HG03196 (cell line): Measurements from ENCODE around the gene FOXP2.

ENCODE experiments used
- ATAC-seq: cut with Tn5 transposase; IDR thresholded peaks from one replicate; pipeline ENCODE4 v1.9.1; 2021; ENCODE audit not compliant: unreplicated experiment

FOXP2 gene

DNA sequence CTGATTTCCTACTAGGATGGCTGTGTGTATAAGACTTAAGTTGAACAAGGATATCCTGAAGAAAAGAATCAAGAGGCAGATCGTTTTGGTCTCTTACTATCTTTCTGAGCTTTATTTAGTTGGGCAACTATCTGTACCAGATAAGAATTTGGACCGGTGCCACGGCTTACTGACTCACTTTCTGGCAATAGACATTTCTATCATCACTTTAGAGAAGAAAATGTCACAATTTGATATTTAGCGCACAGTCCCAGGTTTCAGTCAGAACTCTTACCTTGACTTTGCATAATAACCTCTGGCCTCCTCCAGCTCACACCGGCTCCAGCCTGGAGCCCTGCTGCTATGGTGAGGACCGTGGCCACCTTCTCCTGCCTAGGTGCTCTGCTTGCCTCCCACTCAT is 289.1 kb downstream of the FOXP2 start:
- ATAC-seq = no peak

DNA sequence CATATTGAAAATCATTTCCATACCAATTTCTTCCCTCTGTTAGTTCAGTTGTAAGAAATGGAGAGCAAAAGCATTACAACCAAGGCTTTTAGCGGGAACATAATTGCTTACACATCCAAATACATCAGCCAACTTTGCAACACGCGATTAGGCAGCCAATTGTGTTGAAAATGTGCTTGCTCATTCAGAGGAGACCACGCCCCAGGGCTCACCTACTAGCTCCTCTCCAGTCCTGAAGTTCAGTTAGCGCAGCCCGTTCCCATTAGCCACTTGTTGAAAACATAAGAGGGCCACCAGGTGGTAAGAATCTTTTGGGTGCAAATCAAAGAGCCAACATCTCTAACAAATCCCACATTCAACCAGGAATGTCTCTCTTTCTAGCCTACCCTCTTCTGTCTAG is 294.0 kb downstream of the FOXP2 start:
- ATAC-seq = no peak

DNA sequence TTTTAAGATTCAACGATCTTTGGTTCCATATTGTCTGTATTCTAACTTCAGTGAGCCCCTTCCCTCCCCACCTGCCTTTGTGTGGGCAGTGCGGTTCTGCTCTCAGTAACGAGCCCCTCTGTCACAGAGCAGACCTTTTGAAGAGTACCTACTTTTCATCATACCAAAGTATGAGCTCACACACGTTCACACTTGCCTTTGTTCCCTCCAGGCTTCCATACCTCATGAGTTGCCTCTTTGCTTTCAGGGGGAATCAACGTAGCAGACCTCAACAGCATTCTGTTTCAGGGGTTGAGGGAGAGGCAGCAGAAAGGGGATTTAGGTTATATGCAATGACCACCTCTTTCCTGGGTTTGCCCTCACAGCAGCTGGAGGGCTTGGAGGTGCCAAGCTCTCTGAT is 295.9 kb downstream of the FOXP2 start:
- no peak for ATAC-seq

DNA sequence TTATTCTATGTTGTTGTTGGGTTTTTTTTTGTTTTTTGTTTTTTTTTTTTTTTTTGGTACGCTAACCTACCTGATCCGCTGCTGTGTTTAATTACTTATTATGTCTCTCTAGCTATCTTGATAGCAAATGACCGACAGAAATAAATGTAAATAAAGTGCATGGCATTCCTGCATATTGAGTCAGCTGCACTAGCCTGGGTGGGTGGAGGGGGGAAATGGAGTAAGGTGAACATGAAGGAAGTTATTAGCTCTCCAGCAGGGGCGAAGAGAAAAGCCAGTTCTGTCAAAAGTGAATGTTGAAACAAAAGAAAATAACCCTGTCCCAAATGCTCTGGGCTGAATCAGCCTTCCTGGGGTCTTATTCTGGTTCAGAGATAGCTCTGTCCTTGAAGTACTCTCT is 296.6 kb downstream of the FOXP2 start:
- ATAC-seq = no peak

DNA sequence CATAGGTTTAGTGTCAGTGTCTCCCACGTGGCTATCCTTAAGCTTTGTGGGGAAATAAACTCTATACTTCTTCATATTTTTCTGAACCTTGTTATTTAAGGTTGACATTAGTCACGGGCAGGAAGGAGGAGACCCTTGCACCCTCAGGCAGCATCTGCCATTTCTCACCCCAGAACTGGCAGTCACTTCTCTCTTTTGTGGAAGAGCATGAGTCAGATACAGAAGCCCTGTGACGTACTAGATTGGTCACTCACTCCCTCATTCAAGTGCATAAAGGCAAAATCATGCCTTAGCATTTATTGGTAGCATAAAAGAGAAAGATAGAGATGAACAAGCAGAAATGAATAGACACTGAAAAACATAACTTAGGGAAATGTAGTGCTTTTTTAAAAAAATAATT is 301.3 kb downstream of the FOXP2 start:
- no peak for ATAC-seq

DNA sequence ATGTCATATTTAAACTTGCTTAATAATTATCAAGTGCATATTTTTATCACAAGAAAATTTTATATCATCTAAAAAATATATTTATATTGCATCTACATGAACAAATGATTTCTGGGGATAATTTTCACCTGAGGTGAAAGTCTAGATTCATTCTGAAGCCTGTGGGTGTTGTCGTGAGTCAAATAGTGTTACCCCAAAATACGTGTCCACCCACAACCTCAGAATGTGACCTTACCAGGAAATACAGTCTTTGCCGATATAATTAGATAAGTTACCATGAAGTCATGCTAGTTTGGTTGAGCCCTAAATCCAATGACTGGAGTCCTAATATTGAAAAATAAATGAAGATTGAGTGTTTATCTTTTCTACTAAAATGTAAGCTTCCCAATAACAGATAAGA is 304.2 kb downstream of the FOXP2 start:
- no peak for ATAC-seq

DNA sequence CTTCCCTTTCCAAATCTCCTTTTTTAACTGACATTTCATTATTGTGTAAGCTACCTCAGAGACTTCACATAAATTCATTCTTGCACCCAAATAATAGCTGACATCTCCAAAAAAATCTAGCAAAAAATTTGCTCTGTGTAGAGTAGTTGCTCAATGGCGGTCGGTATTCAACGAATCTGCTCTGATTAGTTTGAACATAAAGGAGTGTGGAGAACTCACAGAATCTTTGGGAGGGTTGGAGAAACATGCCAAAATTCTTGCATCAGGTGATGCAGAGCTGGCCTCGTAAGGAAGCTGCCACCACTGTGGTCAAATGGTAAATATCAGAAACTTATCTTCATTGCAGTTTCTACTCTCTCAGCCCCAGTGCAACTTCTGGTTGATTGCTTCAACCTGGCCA is 306.1 kb downstream of the FOXP2 start:
- ATAC-seq = no peak

DNA sequence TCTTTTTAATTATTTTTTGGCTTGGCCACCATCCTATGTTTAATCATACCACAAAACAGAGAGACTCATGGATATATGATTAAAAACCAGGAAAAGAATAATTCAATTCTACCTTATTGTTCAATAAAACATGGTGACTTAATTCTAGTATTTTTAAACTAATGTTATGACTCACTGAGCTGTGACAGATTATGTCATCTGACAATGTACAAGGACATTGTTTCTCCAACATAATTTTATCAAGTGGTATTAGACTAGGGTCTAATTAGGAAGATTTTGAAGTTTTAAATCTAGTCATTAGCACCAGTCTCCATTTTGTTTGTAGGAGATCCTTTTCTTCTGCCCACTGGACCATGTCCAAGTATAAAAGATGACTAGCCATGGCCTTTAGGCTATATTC is 307.9 kb downstream of the FOXP2 start:
- no peak for ATAC-seq

DNA sequence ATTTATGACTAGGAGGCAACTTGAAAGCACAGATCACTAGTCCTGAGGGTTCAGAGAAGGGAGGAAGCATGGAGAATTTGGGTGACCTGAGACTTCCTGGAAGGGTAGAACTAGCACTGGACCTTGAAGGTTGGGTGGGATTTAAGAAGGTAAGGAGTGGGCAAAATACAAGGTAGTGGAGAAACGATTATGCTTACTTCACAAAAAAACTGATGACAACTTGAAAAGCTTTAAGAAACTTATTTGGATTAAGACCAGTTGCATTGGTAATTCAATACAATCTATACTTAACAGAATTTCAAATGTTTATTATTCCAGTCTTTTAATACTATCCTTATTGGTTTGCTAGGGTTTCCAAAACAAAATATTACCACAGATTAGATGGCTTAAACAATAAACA is 308.7 kb downstream of the FOXP2 start:
- no peak for ATAC-seq

DNA sequence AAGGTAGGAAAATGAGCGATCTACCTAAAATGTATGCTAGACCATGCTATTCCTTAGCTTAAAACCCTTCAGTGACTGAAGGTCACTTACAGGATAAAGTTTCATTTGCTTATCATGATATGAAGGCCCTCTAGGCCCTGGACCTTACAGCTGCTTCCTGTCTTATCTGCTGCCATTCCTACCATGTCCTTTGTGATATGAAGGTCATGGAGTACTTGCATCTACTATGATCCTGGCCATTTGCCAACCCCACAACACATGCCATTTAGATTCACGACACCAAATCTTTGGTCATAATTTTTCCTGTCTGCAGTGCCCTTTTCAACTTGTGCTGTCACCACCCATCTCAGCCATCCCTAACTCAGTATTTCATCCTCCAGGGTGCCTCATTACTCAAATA is 325.5 kb downstream of the FOXP2 start:
- no peak for ATAC-seq

DNA sequence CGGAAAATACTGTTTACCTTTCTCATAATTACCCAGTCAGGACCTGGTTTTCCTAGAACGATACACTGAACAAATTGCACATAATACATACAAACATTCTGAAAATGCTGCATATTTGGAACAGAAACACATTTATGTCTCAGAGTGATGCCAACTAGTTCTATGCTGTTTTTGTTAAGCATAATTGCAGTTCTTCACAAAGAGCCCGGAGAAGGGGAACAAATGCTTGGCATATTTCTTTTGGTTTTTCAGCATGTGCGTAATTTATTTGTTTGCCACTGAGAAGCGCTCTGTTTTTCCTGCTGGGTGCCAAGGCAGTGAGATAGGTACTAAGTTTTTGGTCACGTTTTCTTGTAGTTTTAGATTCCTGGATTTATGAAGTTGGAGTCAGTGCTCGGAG is 326.3 kb downstream of the FOXP2 start:
- no peak for ATAC-seq

DNA sequence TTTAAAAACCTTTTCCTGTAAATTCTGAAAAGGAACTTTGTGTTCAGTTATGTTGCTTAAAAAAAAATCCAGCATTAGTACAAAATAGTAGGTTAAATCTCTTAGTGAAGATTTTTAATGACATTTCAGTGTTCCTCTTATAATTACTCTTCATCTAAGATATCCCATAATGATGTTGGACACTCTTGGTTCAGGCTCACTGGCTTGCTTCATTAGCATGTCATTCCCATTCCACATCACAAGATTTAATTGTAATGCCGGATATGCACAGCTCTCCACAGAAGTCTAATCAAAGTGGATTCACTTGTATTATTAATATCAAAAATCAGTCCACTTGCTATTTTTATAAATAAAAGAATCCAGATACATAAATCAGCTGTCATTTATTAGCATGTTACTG is 327.3 kb downstream of the FOXP2 start:
- ATAC-seq = no peak
